ENCODE results near the gene HSD3B1. TPM values are rescaled to one million over a fixed set of nuclear protein-coding genes. Genes with fewer than 3 reads are reported as not detected.

HSD3B1 gene
- total RNA-seq, result not detected

GRCh38 chr1:119506941-119507340 is at the start of gene HSD3B1:
HSD3B1 (plus strand) TSS chr1:119507210; CDS start chr1:119507477, 267 bp downstream.
- DNase-seq, result no peak

DNA sequence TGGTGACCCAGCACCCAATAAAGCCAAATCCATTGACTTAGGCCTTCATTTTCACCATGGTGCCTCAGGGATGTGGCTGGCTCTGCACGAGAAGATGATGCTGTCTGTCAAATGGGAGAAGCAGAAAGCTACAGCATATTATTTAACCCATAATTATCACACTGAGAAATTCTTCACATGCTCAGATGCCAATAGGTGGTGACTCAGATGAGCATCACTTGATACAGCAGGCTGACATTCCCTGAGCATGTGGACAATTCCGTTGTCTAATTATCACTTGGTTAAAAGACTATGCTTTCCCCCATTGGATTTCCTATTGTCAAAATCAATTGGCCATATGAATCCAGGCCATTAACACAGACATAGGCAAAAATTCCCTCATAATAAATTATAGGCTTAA is 44.0 kb upstream of the HSD3B1 start:
- no peak overlapping the region for H3K4me3 Mint-ChIP-seq
- no peaks in the 10 kb centered on the region for H3K27me3 Mint-ChIP-seq
- H3K9me3 Mint-ChIP-seq, result no peaks in the 10 kb centered on the region
- H3K36me3 Mint-ChIP-seq, result no peaks in the 10 kb centered on the region
- H3K4me1 Mint-ChIP-seq, result no peaks in the 10 kb centered on the region
- no peak overlapping the region for H3K27ac Mint-ChIP-seq
- no peak for DNase-seq

More at GRCh38 chr1:119506941-119507340, at the start of gene HSD3B1:
- no peaks in the 10 kb centered on the region for H3K4me1 Mint-ChIP-seq
- peaks cover 6% of the 10 kb centered on the region for H3K27me3 Mint-ChIP-seq
- H3K4me3 Mint-ChIP-seq, result no peak within 1 kb of the TSS
- no peak within 1 kb of the TSS for H3K27ac Mint-ChIP-seq
- no peaks in the 10 kb centered on the region for H3K36me3 Mint-ChIP-seq
- peaks cover 2% of the 10 kb centered on the region for H3K9me3 Mint-ChIP-seq

DNA sequence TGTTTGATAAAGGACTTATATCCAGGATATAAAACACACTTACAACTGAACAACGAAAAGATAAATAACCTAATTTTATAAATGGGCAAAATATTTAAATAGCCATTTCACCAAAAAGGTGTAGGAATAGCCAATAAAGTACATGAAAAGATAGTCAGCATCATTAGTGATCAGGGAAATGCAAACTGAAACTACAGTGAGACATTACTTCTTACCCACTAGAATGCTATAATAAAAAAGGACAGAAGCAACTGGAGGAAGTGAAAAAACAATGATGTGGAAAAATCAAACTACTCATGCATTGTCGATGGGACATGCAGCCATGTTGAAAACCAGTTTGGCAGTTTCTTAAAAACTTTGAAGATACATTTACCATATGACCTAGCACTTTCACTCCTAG is 43.4 kb upstream of the HSD3B1 start:
- Mint-ChIP-seq H3K27ac (no peak overlapping the region), H3K4me3 (no peak overlapping the region), H3K9me3 (no peaks in the 10 kb centered on the region), H3K27me3 (no peaks in the 10 kb centered on the region), H3K36me3 (no peaks in the 10 kb centered on the region), H3K4me1 (no peaks in the 10 kb centered on the region)
- no peak for DNase-seq

- Mint-ChIP-seq H3K36me3 (no peaks in the 10 kb centered on the region), H3K9me3 (no peaks in the 10 kb centered on the region), H3K27me3 (peaks cover 5% of the 10 kb centered on the region), H3K27ac (no peak overlapping the region), H3K4me1 (no peaks in the 10 kb centered on the region), H3K4me3 (no peak overlapping the region)
- no peak for DNase-seq
Observed at GRCh38 chr1:119466445-119466844, 40.6 kb upstream of the HSD3B1 start.

DNA sequence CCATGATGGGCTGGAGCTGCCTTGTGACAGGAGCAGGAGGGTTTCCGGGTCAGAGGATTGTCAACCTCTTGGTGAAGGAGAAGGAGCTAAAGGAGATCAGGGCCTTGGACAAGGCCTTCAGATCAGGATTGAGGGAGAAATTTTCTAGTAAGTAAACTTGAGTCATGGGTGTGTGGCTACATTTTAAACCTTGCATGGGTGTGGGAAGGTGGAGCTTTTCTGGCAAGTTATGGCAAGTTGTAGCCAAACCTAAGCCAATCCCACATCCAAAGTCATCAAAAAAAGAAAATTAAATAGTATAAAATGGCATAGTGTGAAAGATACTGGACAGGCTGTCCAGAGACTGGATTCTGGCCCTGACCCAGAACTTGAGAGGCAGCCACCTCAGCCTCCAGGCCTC is 39.8 kb upstream of the HSD3B1 start:
- no peaks in the 10 kb centered on the region for H3K36me3 Mint-ChIP-seq
- H3K4me3 Mint-ChIP-seq, result no peak overlapping the region
- H3K27ac Mint-ChIP-seq, result no peak overlapping the region
- DNase-seq, result no peak
- H3K9me3 Mint-ChIP-seq, result no peaks in the 10 kb centered on the region
- H3K4me1 Mint-ChIP-seq, result no peaks in the 10 kb centered on the region
- peaks cover 5% of the 10 kb centered on the region for H3K27me3 Mint-ChIP-seq

GRCh38 chr1:119467857-119468668 is 38.9 kb upstream of the HSD3B1 start:
- Mint-ChIP-seq H3K4me1 (no peaks in the 10 kb centered on the region), H3K27me3 (peaks cover 5% of the 10 kb centered on the region), H3K9me3 (no peaks in the 10 kb centered on the region), H3K4me3 (no peak overlapping the region), H3K36me3 (no peaks in the 10 kb centered on the region), H3K27ac (no peak overlapping the region)
- no peak for DNase-seq

DNA sequence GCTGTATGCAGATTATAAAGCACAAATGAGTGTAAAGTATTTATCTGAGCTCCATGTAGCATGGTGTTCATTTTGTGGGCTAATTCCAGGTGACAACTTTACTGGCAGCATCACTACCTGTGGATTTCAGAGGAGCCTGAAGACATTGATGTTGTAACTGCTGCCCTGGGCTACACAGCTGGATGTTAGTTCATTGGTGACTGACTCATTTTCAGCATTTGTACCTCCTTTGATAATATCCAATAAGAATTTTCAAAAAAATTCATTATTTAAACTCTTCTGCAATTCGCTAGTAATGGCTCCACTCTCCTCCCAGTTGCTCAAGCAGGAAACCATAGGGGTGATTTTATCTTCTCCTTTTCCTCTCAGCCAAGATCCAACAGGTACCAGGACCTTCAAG is 37.3 kb upstream of the HSD3B1 start:
- Mint-ChIP-seq H3K36me3 (no peaks in the 10 kb centered on the region), H3K27ac (no peak overlapping the region), H3K4me3 (no peak overlapping the region), H3K9me3 (no peaks in the 10 kb centered on the region), H3K27me3 (peaks cover 5% of the 10 kb centered on the region), H3K4me1 (no peaks in the 10 kb centered on the region)
- no peak for DNase-seq

DNA sequence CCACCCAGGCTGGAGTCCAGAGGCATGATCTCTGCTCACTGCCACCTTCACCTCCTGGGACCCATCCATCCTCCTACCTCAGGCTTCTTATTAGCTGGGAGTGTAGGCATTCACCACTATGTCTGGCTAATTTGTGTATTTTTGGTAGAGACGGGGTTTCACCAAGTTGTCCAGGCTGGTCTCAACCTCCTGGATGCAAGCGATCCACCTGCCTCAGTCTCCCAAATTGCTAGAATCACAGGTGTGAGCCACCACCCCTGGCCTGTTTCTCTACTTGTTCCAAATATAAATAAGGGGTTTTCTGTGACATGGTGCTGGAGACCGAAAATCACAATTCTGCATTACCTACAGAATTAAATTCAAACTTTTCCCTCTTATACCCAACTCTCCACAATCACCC is 36.6 kb upstream of the HSD3B1 start:
- Mint-ChIP-seq H3K4me3 (no peak overlapping the region), H3K27ac (no peak overlapping the region), H3K9me3 (no peaks in the 10 kb centered on the region), H3K36me3 (no peaks in the 10 kb centered on the region), H3K4me1 (no peaks in the 10 kb centered on the region), H3K27me3 (peaks cover 5% of the 10 kb centered on the region)
- no peak for DNase-seq

- no peak overlapping the region for H3K4me3 Mint-ChIP-seq
- H3K27me3 Mint-ChIP-seq, result peaks cover 5% of the 10 kb centered on the region
- DNase-seq, result no peak
- H3K36me3 Mint-ChIP-seq, result no peaks in the 10 kb centered on the region
- H3K27ac Mint-ChIP-seq, result no peak overlapping the region
- H3K4me1 Mint-ChIP-seq, result no peaks in the 10 kb centered on the region
- no peaks in the 10 kb centered on the region for H3K9me3 Mint-ChIP-seq
Observed at GRCh38 chr1:119470958-119471357, 36.1 kb upstream of the HSD3B1 start.

DNA sequence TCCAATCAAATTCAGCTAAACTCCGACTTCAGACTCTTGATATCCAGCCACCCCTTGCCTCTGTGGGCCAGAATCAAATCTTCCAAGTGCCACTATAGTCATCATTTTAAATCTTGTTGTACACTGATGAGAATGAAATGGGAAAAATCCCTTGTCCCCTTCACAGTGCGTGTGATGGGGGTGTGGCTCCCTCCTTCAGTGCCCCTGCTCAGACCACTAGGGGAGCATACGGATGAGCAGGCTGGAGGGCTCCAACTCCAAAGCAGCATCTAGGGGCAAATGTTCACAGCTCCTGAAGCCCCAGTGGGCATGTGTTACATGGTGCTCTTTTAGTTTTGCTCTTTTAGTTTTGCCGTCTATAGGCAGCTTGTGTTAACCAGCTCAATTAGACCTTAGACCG is 35.4 kb upstream of the HSD3B1 start:
- no peaks in the 10 kb centered on the region for H3K36me3 Mint-ChIP-seq
- no peak overlapping the region for H3K27ac Mint-ChIP-seq
- no peak overlapping the region for H3K4me3 Mint-ChIP-seq
- no peaks in the 10 kb centered on the region for H3K9me3 Mint-ChIP-seq
- DNase-seq, result no peak
- peaks cover 5% of the 10 kb centered on the region for H3K27me3 Mint-ChIP-seq
- no peaks in the 10 kb centered on the region for H3K4me1 Mint-ChIP-seq

- Mint-ChIP-seq H3K4me3 (no peak overlapping the region), H3K9me3 (no peaks in the 10 kb centered on the region), H3K4me1 (no peaks in the 10 kb centered on the region), H3K27me3 (peaks cover 5% of the 10 kb centered on the region), H3K36me3 (no peaks in the 10 kb centered on the region), H3K27ac (no peak overlapping the region)
- DNase-seq, result no peak
Observed at GRCh38 chr1:119472080-119472818, 34.8 kb upstream of the HSD3B1 start.

- Mint-ChIP-seq H3K27ac (no peak overlapping the region), H3K27me3 (peaks cover 5% of the 10 kb centered on the region), H3K4me1 (no peaks in the 10 kb centered on the region), H3K36me3 (no peaks in the 10 kb centered on the region), H3K9me3 (no peaks in the 10 kb centered on the region), H3K4me3 (no peak overlapping the region)
- DNase-seq, result no peak
Observed at GRCh38 chr1:119472819-119473175, 34.2 kb upstream of the HSD3B1 start.

- Mint-ChIP-seq H3K36me3 (no peaks in the 10 kb centered on the region), H3K4me3 (no peak overlapping the region), H3K4me1 (no peaks in the 10 kb centered on the region), H3K27ac (no peak overlapping the region), H3K9me3 (no peaks in the 10 kb centered on the region), H3K27me3 (no peaks in the 10 kb centered on the region)
- DNase-seq, result peak; percentile 26
Observed at GRCh38 chr1:119475866-119476439, 31.1 kb upstream of the HSD3B1 start.

DNA sequence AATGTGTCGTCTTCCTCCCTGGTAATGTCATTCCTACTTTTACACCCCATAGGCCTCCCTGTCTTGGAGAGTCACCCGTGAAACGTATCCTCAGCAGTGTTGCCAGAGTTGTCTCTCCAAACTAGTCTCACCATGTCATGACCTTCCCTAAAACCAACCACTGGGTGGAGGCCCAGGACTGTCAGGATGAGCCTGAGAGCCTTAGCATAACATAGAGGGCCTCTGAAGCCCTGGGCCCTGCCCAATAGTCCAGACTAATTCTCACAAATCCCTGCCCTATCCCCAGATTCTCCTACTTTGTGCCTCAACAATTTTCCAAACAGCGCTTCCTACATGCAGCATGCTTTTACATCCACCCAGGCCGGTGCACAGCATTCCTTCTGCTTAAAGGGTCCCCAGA is 29.3 kb upstream of the HSD3B1 start:
- DNase-seq, result no peak
- Mint-ChIP-seq H3K36me3 (no peaks in the 10 kb centered on the region), H3K27me3 (no peaks in the 10 kb centered on the region), H3K4me3 (no peak overlapping the region), H3K4me1 (no peaks in the 10 kb centered on the region), H3K9me3 (no peaks in the 10 kb centered on the region), H3K27ac (no peak overlapping the region)

DNA sequence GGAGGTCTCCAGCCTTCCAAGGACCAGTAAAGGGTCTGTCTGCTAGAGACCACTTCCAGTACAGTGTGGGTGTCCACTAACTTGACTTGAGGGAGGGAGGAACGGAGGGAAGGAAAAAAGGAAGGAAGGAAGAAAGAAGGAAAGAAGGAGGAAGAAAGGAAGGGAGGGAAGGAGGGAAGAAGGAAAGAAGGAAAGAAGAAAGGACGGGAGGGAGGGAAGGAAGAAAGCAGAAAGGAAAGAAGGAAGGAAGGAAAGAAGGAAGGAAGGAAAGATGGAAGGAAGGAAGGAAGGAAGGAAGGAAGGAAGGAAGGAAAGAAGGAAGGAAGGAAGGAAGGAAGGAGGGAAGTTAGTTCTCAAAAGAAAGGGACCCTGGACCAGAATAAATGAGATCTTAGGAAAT is 26.8 kb upstream of the HSD3B1 start:
- H3K9me3 Mint-ChIP-seq, result no peaks in the 10 kb centered on the region
- no peaks in the 10 kb centered on the region for H3K36me3 Mint-ChIP-seq
- H3K4me3 Mint-ChIP-seq, result no peak overlapping the region
- H3K4me1 Mint-ChIP-seq, result no peaks in the 10 kb centered on the region
- DNase-seq, result no peak
- no peaks in the 10 kb centered on the region for H3K27me3 Mint-ChIP-seq
- no peak overlapping the region for H3K27ac Mint-ChIP-seq
